AG10803 (cell line): ENCODE measurements around the gene CTPS2.

Source experiments
- DNase-seq: peaks from one replicate; pipeline ENCODE4 v3.0.0; 2010; ENCODE audit warnings: low read depth
- H3K4me3 ChIP-seq: 2 replicates; pipeline ENCODE4 v1.5.1; 2011; ENCODE audit warnings: mild to moderate bottlenecking, low read length, control low read depth
- CTCF ChIP-seq: conservative IDR thresholded peaks from 2 replicates; pipeline ENCODE4 v1.5.1; 2011; ENCODE audit warnings: mild to moderate bottlenecking, low read length, control low read depth, inconsistent platforms

CTPS2 gene

DNA sequence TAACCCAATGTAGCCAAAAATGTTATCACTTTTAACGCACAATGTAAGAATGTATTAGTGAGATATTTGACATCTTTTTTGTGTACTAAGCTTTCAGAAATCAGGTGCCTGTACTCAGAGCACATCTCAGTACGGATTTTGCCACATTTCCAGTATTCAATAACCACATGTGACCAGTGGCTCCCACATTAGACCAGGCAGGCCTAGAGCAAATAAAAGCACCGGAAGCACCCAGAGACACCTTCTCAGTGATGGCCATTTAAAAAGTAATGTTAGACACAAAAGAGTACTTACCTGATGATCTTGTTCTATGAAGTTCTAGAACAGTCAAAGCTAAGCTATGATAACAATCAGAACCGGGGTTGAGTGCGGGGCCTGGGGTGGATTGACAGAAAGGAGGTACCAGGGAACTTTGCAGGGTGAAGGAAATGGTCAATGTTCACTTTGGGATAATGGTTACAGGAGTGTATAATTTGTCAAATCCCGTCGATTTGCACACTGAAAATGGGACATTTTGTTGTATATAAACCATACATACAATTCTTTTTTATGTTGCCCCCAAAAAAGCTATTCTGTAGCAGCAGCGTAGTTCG is 1.2 kb downstream of the CTPS2 start:
- no peak for DNase-seq
- TF ChIP-seq CTCF, result no peak

DNA sequence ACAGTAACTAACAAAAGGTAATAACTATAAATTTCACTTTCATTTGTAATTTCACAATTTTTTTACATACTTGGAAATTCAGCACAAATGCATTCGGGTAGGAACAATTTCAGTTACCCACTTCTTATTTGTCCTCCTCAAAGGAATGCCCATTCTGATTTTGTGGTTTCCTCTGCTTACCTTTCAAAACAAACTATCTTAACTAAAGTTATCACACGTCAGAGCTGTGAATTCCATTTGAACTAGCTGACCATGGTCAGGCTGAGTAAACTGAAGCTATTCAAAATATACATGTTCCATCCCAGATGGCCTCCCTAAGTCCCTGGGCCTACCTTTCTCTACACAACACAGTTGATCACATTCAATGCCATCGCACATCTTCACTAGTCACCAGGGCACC is 4.5 kb downstream of the CTPS2 start:
- TF ChIP-seq CTCF, result no peak
- H3K4me3 ChIP-seq, result no peak overlapping the region
- no peak for DNase-seq

More for the DNA sequence above, 1.2 kb downstream of the CTPS2 start:
- H3K4me3 ChIP-seq, result peak overlapping the region; percentile 67

- H3K4me3 ChIP-seq, result no peak overlapping the region
- DNase-seq, result no peak
- TF ChIP-seq CTCF, result no peak
Observed at GRCh38 chrX:16705370-16705769, 7.1 kb downstream of the CTPS2 start.

DNA sequence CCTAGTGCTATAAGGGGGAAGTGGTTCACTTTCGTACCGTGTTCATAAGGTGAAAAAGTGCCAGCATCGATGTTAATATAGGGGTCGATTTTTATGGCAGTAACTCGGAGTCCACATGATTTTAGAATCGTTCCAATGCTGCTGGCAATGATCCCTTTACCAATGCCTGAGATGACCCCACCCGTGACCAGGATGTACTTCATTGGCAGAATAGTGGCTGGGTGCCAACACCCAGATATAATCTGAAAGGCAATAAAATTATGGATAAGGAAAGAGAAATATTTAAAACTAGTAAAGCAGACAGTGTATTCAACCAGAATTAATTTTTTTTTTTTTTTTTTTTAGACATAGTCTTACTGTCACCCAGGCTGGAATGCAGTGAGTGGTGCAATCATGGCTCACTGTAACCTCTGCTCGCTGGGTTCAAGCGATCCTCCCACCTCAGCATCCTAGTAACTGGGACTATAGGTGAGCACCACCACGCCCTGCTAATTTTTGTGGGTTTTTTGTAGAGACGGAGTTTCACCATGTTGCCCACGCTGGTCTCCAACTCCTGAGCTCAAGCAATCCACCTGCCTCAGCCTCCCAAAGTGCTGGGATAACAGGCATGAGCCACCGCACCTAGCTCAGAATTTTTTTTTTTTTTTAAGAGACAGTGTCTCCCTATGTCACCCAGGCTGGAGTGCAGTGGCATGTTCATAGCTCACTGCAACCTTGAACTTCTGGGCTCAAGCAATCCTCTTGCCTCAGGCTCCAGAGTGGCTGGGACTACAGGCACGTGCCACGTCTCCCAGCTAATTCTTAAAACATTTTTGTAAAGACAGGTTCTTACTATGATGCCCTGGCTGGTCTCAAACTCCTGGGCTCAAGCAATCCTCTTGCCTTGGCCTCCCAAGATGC is 9.5 kb downstream of the CTPS2 start:
- H3K4me3 ChIP-seq, result no peak overlapping the region
- DNase-seq, result no peak
- no peak for TF ChIP-seq CTCF

DNA sequence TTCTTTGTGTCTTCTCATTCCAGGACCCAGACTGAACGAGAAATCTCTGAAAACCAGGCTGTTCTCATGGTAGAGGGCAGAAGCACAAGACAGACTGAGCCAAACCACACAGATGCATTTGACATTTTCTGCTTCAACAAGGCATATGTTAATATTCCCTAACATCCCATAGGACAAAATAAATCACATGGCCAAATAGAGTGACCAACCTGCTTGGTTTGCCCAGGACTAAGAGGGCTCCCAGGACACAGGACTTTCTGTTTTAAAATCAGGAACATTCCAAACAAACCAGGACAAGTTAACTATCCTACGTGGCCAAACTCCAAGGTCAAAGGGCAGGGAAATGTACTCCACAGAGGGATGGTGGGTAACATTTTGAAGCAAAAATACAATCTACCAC is 11.7 kb downstream of the CTPS2 start:
- TF ChIP-seq CTCF, result no peak
- H3K4me3 ChIP-seq, result no peak overlapping the region
- DNase-seq, result no peak

- DNase-seq, result no peak
- no peak for TF ChIP-seq CTCF
- no peak overlapping the region for H3K4me3 ChIP-seq
Observed at GRCh38 chrX:16699389-16699788, 13.1 kb downstream of the CTPS2 start.

- DNase-seq, result no peak
- no peak for TF ChIP-seq CTCF
- no peak overlapping the region for H3K4me3 ChIP-seq
Observed at GRCh38 chrX:16696956-16697355, 15.5 kb downstream of the CTPS2 start.
